ENCODE data around the gene CLCN5. TPM values are rescaled to one million over a fixed set of nuclear protein-coding genes. Genes with fewer than 3 reads are reported as not detected.

Gene CLCN5
- total RNA-seq, 1 donor from 2014 or later = 8.4 TPM

- Histone ChIP-seq H3K36me3 (ENCODE audit: control insufficient read depth, insufficient read depth, low read length) (no peaks in the 10 kb centered on the region), H3K27me3 (ENCODE audit: control insufficient read depth, insufficient read depth, low read length) (no peaks in the 10 kb centered on the region)
- no peak for FAIRE-seq
Observed at GRCh38 chrX:49993661-49994060, 71.3 kb downstream of the CLCN5 start.

GRCh38 chrX:49995107-49995731, 72.8 kb downstream of the CLCN5 start:
- Histone ChIP-seq H3K27me3 (ENCODE audit: control insufficient read depth, insufficient read depth, low read length) (no peaks in the 10 kb centered on the region), H3K36me3 (ENCODE audit: control insufficient read depth, insufficient read depth, low read length) (no peaks in the 10 kb centered on the region), H3K4me3 (ENCODE audit: low read depth, low read length) (no peak overlapping the region)
- DNase-seq (ENCODE audit: low read depth) = peak; percentile 61
- no peak for FAIRE-seq
- no peak for TF ChIP-seq CTCF (IDR thresholded peaks at IDR 0.05; ENCODE audit: insufficient read depth, low read length, severe bottlenecking)

More at GRCh38 chrX:49993661-49994060, 71.3 kb downstream of the CLCN5 start:
- no peak overlapping the region for H3K4me3 ChIP-seq (ENCODE audit: low read depth, low read length)
- TF ChIP-seq CTCF (IDR thresholded peaks at IDR 0.05; ENCODE audit: insufficient read depth, low read length, severe bottlenecking) = no peak
- DNase-seq (ENCODE audit: low read depth) = no peak

- DNase-seq (ENCODE audit: low read depth) = peak; percentile 22
- H3K27me3 ChIP-seq (ENCODE audit: control insufficient read depth, insufficient read depth, low read length) = no peaks in the 10 kb centered on the region
- H3K36me3 ChIP-seq (ENCODE audit: control insufficient read depth, insufficient read depth, low read length) = no peaks in the 10 kb centered on the region
- no peak for FAIRE-seq
- no peak overlapping the region for H3K4me3 ChIP-seq (ENCODE audit: low read depth, low read length)
- no peak for TF ChIP-seq CTCF (IDR thresholded peaks at IDR 0.05; ENCODE audit: insufficient read depth, low read length, severe bottlenecking)
Observed at GRCh38 chrX:49995795-49996455, 73.5 kb downstream of the CLCN5 start.

GRCh38 chrX:49996474-49996873, 74.1 kb downstream of the CLCN5 start:
- Histone ChIP-seq H3K4me3 (ENCODE audit: low read depth, low read length) (no peak overlapping the region), H3K36me3 (ENCODE audit: control insufficient read depth, insufficient read depth, low read length) (no peaks in the 10 kb centered on the region), H3K27me3 (ENCODE audit: control insufficient read depth, insufficient read depth, low read length) (no peaks in the 10 kb centered on the region)
- no peak for DNase-seq (ENCODE audit: low read depth)
- TF ChIP-seq CTCF (IDR thresholded peaks at IDR 0.05; ENCODE audit: insufficient read depth, low read length, severe bottlenecking) = no peak
- FAIRE-seq = no peak

- no peaks in the 10 kb centered on the region for H3K27me3 ChIP-seq (ENCODE audit: control insufficient read depth, insufficient read depth, low read length)
- peak; percentile 75 for DNase-seq (ENCODE audit: low read depth)
- no peak overlapping the region for H3K4me3 ChIP-seq (ENCODE audit: low read depth, low read length)
- TF ChIP-seq CTCF (IDR thresholded peaks at IDR 0.05; ENCODE audit: insufficient read depth, low read length, severe bottlenecking) = no peak
- no peaks in the 10 kb centered on the region for H3K36me3 ChIP-seq (ENCODE audit: control insufficient read depth, insufficient read depth, low read length)
- no peak for FAIRE-seq
Observed at GRCh38 chrX:49999087-49999486, 76.7 kb downstream of the CLCN5 start.
